ENCODE data around the gene HGFAC.
"Not testable (repeated sequence)": the region's sequence is repeated elsewhere in the genome, so short reads cannot be mapped to it uniquely, and the experiment has no call there.

The HGFAC gene

DNA sequence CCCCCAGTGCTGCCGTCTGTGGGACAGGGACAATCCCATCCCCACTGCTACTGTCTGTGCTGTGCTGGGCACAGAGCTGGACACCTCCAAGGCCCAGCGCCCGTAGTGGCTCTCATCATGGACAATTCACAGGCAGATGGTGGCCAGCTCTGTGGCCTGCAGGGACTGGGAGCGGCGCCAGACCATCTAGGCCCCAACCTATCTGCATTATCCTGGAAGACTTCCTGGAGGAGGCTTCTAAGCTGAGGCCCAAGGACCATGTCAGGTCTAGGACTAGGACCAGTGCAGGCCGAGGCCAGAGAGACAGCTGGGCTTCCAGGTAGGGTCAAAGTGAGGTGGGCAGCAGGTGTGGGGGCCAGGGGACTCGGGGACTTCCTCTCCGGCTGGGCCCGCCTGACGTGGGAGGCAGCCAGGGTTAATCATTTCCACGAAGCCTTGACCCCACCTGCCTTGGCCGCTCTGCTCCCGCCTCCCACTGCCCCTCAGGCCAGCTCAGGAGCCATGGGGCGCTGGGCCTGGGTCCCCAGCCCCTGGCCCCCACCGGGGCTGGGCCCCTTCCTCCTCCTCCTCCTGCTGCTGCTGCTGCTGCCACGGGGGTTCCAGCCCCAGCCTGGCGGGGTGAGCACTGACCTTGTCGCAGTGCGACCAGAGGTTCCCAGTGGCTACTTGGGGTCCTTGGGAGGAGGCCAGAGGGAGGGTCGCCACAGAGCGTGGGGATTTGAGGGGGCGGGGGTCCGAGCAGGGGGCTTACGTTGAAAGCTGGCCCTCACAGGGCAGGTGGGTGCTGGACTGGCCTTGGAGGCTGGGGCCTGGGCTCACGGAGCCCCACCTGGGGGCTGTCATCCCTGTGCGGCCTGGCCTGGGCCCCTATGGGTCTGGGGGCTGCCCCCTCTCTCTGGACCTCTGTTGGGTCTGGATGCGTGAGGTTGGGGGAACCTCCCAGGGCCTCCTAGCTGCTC, at the start of gene HGFAC:
Gene HGFAC (plus strand): TSS at position 468 of the 959 bp plus-strand sequence. CDS start 34 bp downstream, at position 502.
- no peak for DNase-seq

DNA sequence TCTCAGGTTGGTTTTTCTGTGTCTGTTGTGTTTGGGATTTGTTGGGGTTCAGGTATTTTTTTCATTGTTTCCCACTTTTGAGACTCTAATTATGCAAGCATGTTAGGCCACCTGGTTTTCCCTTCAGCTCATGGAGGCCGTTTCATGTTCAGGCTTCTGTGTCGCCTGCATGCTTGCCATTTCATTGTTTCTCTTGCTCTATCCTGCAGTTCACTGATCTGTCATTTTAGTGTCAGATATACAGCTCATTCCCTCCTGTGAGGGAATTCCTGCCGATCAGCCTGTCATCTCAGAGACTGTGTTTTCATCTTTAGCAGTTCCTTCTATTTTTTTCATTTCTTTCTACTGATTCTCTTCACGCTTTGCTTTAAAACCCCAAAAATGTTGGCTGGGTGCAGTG, 49.4 kb upstream of the HGFAC start:
- no peak for DNase-seq

DNA sequence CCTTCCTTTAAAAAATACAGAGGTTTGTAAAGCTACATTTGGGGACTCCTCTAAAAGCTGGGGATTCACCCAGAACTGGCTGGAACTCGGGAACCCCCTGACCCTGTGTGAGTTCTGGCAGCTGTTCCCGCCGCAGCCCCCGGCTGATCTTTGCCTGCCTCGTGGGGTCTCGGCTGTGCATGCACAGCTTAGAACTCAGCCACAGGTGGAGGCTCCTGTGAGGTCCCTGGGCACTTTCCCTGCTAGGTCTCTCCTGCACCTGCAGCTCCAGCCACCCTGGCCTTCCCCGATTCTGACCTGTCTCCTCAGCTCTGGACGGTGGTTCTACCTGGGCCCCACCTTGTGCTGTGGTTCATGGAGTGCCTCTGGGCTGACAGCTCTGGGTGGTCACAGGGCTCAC, 48.6 kb upstream of the HGFAC start:
- no peak for DNase-seq

DNA sequence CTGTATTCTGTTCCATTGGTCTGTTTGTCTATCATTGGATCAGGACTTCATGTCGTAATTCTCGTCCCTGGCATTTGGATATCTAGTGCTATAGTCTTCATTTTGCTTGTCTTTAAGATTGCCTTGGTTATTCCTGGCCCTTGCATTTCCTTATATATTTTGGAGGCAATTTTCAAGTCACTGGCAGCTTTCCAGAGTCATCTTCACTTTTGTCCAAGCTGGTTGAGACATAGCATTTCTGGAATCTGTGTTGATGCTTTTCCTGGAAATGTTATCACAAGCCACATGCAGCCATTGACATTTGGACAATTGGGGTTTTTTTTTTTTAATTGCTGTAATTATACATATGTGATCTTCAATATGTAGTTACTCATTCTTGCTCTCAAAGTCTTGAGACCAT, 45.2 kb upstream of the HGFAC start:
- no peak for DNase-seq

DNA sequence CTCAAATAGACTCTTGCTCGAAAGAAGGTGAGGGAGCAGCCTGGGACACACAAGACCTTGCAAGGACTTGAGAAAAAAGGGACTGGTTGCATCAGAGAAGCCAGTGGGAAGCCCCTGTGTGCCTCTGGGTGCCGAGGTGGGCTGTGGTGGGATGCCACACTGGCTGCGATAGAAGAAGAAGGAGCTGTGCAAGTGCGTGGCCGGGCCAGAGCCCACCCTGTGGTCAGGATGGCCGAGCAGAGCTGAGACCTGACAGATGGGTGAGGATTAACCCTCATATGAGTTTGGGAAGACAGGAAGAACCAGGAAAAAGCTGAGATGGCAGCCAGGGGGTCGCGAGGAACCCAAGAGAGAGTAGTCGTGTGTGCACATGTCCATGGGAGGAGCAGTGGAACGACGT, 44.6 kb upstream of the HGFAC start:
- DNase-seq, result no peak

DNA sequence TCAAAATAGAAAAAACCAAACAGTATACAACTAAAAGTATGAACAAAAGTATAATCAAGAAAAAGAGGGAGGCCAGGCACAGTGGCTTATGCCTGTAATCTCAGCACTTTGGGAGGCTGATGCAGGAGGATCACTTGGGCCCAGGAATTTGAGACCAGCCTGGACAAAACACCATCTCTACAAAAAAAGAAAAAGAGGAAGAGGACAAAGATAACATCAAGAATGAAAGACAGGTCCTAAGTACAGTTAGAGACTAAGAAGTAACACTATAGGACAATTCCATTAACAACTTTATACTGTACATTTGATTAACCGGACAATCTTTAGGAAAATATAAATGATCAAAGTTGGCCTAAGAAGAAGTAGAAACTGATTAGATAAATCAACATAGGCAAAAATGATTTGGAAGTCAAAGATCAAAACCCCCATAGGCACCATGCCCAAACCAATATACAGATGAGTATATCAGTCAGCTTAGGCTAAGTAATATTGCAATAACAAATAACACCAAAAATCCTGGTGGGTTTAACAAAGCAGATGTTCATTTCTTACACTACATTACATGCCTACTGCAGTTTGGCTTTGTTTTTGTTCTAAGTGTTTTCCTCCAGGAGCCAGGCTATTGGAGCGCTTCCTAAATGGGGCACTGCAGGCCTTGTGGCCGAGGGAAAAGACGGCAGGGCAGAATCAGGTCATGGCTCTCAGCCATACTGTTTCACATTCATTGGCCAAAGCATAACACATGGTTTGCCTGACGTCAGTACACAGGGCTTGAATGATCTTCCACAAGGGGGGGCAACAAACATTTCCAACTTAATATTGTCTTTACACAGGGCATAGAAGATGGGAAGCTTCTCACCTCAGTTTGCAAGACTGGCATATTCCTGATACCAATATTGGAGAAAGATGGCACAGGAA, 42.2 kb upstream of the HGFAC start:
- DNase-seq, result no peak

DNA sequence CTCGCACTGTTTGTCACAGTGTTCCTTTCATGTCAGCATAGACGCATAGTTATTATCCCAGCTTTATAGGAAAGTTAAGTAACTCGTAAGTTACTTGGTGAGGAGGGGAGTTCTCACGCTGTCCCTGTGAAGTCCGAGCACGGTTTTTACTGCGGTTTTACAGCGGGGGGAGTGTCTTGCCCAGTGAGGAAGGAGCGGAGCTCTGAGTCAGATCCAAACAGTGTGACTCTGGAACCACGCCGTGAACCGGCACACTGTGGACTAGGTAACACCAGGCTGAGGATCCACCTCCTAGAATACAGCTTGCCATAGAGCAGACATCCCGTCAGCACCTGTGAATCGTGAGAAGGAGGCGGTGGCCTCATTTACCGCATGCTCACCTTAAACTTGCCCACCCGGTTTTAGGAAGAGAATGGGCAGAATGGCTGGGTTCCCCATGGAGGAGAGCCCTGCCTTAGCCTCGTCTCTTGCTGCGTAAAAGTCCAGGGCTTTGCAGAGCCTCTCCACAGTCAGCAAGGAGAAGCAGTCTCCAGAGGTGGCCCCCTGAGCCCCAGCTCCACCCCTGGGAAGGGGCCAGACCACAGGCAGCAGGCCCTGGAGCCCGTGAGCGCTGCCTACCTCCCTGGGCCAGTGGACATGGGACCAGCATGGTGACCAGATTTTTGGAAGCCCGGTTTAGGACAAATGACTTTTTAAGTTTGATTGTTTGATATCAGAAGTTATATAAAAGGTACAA, 40.2 kb upstream of the HGFAC start:
- no peak for DNase-seq

DNA sequence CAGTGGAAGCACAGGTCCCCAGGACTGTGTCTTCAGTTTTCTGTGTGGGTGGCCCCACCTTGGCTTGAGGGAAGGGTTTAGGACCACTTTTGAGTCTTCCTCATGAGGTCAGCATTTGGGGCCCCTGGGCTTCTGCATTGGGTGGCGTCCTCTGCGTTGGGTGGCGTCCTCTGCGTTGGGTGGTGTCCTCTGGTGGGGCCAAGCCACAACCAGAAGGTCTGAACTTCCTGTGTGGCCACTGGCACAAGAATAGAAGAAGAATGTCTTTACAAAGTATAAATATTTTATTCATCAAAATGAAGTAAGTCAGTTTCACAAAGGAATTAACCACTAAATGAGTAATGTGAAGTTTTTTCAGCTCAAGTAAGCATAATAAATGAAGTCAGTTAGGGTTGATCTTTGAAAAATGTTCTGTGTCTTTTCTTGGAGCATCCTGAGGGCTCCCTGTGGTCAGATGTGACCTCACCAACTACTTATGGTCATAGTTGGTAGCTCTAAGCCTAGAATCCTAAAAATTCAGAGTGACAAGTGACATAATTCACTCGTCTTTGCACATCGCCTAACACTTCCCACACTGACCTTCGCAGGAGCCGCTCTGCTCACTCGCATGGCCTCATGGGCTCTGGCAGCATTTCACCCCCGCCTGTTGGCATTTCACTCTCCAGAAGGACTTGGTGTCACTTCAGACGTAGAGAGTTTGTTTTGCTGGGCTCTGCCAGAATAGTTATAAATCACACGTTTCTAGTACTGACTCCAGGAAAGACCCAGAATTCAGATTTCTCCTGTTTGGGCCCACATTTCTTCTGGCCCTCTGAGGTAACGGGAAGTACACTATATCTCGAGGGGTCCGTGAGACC, 39.0 kb upstream of the HGFAC start:
- no peak for DNase-seq

DNA sequence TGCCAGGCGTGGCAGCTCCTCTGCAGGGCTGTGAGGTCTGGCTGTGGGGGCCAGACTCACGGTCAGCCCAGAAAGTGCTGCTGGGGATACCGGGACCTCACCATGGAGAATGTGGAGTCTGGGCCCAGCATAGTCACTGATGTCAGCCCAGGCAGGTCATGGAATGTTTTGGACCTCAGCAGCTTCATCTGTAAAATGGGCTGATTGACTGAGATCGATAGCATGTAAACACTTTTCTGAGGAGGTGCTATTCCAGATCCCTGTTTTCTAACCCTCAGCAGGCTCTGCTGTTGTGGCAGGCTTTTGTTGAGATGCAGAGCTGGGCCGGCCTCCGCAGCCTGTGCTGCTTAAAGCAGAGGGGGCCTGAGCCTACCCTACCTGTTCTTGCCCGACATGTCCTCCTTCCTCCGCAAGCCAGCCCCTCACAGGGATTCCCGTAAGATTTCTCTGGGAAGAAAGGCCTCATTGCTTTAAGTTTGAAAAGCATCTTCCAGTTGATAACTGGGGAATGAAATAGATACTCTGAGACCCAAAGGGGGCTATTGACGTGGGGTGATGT, 38.3 kb upstream of the HGFAC start:
- no peak for DNase-seq

DNA sequence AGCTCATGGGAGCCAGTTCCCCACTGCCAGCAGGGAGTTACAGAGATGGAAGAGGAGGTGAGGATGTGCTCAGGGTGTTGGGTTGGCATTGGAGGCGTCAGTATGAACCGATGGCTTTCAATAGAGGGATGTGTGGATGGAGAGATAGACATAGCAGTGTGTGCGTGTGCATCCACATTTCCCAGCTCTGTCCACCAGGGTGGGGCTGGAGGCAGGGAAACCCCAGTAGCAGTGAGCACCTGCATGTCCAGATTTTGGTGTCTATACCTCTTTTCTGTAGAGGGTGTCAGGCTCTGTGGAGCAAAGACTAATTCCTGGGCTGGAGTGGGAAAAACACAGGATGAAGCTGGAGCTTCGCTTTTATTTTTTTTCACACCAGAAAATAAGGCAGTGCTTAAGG, 37.2 kb upstream of the HGFAC start:
- no peak for DNase-seq

DNA sequence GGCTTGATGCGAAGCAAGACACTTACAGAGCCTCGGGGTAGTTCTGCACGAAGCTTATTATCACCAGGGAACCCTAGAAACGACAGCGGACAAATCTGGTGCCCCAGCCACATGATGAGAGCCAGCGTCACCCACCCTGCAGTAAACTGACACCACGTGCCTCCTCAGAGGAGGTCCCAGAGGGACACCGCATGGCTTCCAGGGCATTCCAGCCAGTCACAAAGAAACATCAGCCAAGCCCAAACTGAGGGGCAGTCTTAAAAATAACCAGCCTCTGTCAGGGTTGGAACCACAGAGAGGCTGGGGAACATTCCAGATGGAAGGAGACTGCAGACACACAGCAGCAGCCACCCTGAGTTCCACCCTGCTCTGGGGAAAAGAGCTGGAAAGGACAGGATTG, 36.6 kb upstream of the HGFAC start:
- DNase-seq, result no peak

DNA sequence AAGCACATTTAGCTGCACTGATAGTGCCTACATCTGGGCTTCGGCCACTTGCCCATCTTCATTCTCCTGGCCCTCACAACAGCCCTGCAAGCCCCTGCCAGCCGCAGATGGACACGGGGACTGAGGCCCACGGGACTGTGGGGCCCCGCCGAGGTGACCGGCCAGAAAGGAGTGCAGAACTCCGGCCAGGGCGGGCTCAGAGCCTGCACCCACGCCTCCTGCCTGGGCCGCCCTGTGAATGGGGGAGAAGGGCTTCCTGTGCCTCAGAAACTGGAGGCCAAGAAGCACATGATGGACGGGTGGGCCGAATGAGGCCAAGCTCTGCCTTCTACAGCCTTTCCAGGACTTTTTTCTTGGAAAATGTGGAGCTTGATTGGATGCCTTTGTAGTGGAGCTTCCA, 35.7 kb upstream of the HGFAC start:
- DNase-seq, result no peak

DNA sequence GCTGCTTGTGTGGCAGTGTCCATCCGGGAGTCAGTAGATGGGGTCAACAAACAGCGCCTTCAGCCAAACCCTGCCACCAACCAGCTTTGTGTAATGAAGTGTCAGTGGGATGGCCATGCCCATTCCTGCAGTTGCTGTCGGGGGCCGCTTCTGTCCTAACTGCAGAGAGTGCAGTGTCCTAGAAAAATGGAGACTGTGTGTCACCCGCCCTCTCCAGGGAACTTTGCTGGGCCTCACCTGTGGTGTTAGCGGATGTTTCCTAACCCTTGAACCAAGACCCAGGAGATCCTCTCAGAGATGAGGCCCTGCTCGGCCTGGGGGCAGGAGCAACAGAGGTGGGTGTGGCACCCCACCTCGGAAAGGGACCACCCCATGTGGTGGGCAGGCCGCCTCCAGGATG, 35.3 kb upstream of the HGFAC start:
- no peak for DNase-seq

DNA sequence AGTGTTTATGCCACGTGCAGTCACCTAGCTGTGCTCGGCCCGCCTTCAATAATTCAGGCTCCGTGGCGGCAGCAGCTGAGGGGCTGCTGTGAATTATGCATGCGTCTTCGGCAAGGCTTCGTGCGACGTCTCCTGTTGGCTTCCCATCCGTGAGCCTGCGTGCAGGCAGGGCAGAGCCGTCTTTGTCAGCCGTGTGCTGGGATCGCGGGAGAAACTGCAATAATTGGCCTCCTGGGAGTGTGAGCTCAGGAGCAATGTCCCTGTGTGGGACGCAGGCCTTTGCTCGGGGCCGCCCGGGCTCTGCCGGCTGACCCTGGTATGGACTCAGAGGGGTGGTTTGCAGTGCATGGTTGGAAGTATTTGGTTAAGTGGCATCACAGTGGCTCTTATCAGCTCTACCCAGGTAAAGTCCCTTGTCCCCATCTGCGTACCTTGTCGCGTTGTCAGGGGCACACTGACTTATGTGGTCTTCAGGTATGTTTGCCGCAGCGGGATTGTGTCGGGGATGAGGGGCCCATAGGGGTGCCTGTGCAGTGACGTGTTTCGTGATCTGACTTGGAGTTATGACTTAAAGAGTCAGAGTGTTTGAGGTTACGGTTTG, 34.5 kb upstream of the HGFAC start:
- DNase-seq, result no peak

DNA sequence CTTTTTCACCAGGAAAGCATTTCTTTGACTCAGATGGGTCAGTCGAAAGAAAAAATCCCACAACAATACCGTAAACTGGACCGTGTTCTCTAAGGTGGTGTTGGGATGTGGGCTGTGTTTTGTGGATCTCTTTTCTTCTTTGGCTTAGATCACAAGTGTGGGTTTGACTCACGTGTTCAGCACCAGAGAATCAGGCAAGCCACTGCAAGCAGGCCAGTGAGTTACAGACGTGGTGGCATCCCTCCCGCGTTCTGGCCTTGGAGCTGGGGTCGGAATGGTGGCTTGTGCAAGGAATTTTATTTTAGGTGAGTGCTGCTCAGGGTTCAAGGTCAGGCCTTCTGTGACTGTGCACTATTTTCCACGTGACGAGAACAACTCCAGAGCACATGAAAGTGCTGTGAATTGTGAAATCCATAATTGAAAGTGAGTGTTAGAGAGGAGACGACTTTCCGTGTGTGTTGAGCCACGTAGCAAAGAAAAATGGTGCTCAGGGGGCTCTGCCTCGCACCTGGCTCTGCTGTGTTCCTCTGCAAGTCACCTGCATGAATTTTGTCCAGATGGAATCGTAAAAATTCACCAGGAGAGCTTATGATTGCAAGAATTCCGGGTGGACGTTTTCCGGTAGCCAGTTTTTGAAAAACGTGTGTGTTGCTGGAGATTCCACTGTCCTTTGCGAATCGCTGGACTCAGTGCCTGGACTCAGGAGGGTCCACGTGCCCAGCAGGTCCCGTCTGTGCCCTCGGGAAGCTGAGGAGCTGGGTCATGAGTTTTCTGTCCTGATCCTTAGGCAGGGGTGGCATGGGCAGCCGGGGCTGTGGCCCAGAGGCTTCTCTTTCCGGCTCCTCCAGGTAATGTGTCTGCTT, 33.6 kb upstream of the HGFAC start:
- DNase-seq, result no peak

DNA sequence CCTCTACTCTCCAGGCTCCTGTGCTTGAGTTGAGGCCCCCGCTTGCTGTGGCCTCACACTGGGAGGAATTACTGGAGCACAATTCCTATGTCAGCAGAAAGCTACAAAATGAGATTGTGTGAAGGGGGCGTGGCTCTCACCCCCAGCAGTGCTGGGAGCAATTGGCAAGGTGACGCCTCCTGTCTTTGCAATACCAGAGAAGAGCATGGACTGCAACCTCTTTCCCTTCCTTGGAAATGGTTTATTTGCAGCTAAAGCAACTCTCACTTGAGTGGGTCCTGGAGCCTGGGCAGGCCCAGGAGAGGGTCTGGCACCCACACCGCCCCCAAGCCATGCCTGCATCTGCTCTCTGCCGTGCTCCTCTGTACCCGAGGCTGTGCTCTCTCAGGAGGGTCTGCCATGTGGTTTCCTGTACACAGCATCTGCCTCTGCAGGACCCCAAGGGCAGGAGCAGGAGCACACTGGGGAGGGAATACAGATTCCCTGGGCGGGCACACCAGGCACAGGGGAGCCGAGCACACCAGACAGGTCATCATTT, 32.9 kb upstream of the HGFAC start:
- no peak for DNase-seq

DNA sequence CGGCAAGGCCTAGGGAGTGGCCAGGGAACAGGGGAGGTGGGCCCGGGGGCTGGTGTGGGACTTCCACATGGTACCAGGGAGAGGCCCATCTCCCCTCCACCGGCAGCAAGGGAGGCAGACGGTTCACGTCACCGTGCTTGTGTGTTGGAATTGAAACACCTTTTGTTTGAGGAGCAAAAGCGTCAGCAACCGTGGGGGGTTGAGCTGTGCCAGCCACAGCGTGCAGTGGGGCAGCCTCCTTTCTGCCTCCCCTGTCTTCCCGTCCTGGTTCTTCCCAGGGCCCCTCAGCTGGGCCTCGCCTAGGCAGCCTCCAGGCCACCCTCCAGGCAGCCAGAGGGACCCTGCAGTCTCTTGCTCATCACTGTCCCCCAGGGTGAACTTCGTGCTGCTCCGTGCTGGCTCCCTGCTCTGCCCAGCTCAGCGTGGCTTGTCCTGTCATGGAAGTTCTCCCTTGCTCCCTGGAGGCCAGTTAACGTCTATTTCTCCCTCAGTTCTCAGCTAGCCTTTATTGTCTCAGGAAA, 32.1 kb upstream of the HGFAC start:
- DNase-seq, result no peak

DNA sequence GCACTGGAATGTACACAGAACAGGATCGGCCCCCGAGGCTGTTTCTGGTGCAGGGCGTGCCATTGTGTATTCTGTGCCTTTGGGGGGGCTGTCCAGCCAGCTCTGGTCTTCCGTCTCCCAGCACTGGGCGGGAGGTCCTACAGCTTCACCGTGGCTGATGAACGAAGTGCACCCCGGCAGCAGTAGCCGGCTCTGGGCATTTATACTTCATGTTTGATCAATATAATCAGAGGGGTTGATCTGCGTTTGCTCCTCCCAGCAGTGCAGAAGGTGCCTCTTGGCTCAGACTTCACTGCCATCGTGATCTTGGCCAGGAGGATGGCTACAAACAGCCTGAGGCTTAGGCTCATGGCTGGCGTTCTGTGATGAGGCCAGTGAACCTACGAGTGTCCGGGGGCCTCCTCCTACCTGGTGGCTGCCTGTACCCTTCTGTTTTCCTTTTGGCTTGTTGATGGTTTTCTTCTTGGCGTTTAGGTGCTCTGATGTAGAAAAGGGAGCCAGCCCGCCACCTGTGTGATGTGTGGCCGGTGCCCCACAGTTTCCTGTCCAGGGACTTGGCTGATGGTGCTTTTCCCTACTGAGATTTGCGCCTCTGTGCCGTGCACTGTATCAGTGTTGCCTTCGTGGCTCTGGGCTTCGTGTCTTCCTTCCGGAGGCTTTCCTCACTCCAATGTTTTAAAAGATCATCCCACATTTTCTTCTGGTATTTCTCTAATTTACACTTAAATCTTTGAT, 31.2 kb upstream of the HGFAC start:
- DNase-seq, result no peak

DNA sequence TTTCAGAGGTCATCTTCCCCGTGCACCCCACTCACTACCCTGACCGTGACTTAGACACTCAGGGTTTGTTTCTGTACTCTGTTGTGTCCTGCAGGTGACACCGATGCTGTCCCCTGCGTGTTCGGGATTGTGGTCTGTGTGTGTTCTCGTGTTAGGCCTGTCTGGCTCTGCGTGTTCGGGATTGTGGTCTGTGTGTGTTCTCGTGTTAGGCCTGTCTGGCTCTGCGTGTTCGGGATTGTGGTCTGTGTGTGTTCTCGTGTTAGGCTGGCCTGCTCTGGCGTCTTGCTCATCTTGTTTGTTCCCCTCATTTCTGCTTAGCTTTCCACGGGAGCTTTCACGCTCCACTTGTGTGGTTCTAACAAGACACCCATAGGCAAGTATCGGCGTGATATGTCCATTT, 30.6 kb upstream of the HGFAC start:
- not testable (repeated sequence) for DNase-seq

All from SIG-M5 (cell line).